Upper lobe of left lung (tissue), 4 donors: ENCODE data around the gene MACROD2.

Experiments used
- CTCF ChIP-seq, 6 experiments: fragments of 450-650 bp in 4 of 6; fragments of 200-600 bp in 2 of 6; sonication (generic) in 2 of 6; IDR thresholded peaks; one replicate each; pipeline ENCODE4 v1.5.1; 2016 to 2019; ENCODE audit warnings: antibody characterized with exemption in 6 of 6
- EP300 ChIP-seq, 4 donors: sonication (generic); formaldehyde crosslinking; IDR thresholded peaks; one replicate each; pipeline ENCODE4 v1.5.1; 2017; ENCODE audit warnings: antibody characterized with exemption in 4 of 4, control low read depth in 2 of 4
- POLR2A ChIP-seq, 4 donors: fragments of 450-650 bp; IDR thresholded peaks; one replicate each; pipeline ENCODE4 v1.5.1; 2016 to 2017; ENCODE audit warnings: antibody characterized with exemption in 4 of 4, mild to moderate bottlenecking in 2 of 4
- POLR2AphosphoS5 ChIP-seq, 2 donors: sonication (generic); formaldehyde crosslinking; IDR thresholded peaks; one replicate each; pipeline ENCODE4 v1.5.1; 2017; ENCODE audit warnings: antibody characterized with exemption in 2 of 2

- no peak for TF ChIP-seq CTCF (IDR thresholded peaks at IDR 0.05)
- no peak for TF ChIP-seq POLR2A (IDR thresholded peaks at IDR 0.05)
- no peak for TF ChIP-seq POLR2AphosphoS5 (IDR thresholded peaks at IDR 0.05)
- no peak for TF ChIP-seq EP300 (IDR thresholded peaks at IDR 0.05)
Observed at GRCh38 chr20:15496501-15497039, 1501.3 kb downstream of the MACROD2 start.
